ENCODE results near the gene LPIN1.

Gene LPIN1

GRCh38 chr2:11778923-11779757 is 32.7 kb downstream of the LPIN1 start:
- peak; percentile 87 for TF ChIP-seq CTCF (IDR thresholded peaks at IDR 0.05; ENCODE audit: low read depth, low read length)
- no peak overlapping the region for H3K4me3 ChIP-seq (ENCODE audit: low read depth, low read length)
- in situ Hi-C loops (cut with HindIII; ENCODE audit: low sequenced_read_pairs) = loop anchor here (25.0 kb wide), 1 partner anchor 92 kb away; no protein-coding TSS in a partner anchor

GRCh38 chr2:11781602-11782001 is 35.2 kb downstream of the LPIN1 start:
- in situ Hi-C loops (cut with HindIII; ENCODE audit: low sequenced_read_pairs) = loop anchor here (25.0 kb wide), 1 partner anchor 94 kb away; no protein-coding TSS in a partner anchor
- no peak for TF ChIP-seq CTCF (IDR thresholded peaks at IDR 0.05; ENCODE audit: low read depth, low read length)
- no peak overlapping the region for H3K4me3 ChIP-seq (ENCODE audit: low read depth, low read length)
- DNase-seq (ENCODE audit: low read depth, low spot score) = no peak

More at GRCh38 chr2:11778923-11779757, 32.7 kb downstream of the LPIN1 start:
- DNase-seq (ENCODE audit: low read depth, low spot score) = peak; percentile 67

- TF ChIP-seq CTCF (IDR thresholded peaks at IDR 0.05; ENCODE audit: low read depth, low read length) = no peak
- in situ Hi-C loops (cut with HindIII; ENCODE audit: low sequenced_read_pairs) = loop anchor here (25.0 kb wide), 1 partner anchor 97 kb away; no protein-coding TSS in a partner anchor
Observed at GRCh38 chr2:11784280-11784679, 37.8 kb downstream of the LPIN1 start.

GRCh38 chr2:11784747-11785610 is 38.5 kb downstream of the LPIN1 start:
- DNase-seq (ENCODE audit: low read depth, low spot score) = peak; percentile 41
- in situ Hi-C loops (cut with HindIII; ENCODE audit: low sequenced_read_pairs) = loop anchor here (25.0 kb wide), 1 partner anchor 98 kb away; no protein-coding TSS in a partner anchor
- peak overlapping the region; percentile 25 for H3K4me3 ChIP-seq (ENCODE audit: low read depth, low read length)
- TF ChIP-seq CTCF (IDR thresholded peaks at IDR 0.05; ENCODE audit: low read depth, low read length) = peak; percentile 88

More at GRCh38 chr2:11784280-11784679, 37.8 kb downstream of the LPIN1 start:
- no peak for DNase-seq (ENCODE audit: low read depth, low spot score)
- H3K4me3 ChIP-seq (ENCODE audit: low read depth, low read length) = no peak overlapping the region

- in situ Hi-C loops (cut with HindIII; ENCODE audit: low sequenced_read_pairs) = loop anchor here (25.0 kb wide), 1 partner anchor 98 kb away; no protein-coding TSS in a partner anchor
- TF ChIP-seq CTCF (IDR thresholded peaks at IDR 0.05; ENCODE audit: low read depth, low read length) = no peak
- DNase-seq (ENCODE audit: low read depth, low spot score) = no peak
- H3K4me3 ChIP-seq (ENCODE audit: low read depth, low read length) = no peak overlapping the region
Observed at GRCh38 chr2:11785611-11785940, 39.1 kb downstream of the LPIN1 start.

GRCh38 chr2:11786191-11786590 is 39.8 kb downstream of the LPIN1 start:
- DNase-seq (ENCODE audit: low read depth, low spot score) = no peak
- no peak overlapping the region for H3K4me3 ChIP-seq (ENCODE audit: low read depth, low read length)
- no peak for TF ChIP-seq CTCF (IDR thresholded peaks at IDR 0.05; ENCODE audit: low read depth, low read length)
- in situ Hi-C loops (cut with HindIII; ENCODE audit: low sequenced_read_pairs) = loop anchor here (25.0 kb wide), 1 partner anchor 99 kb away; no protein-coding TSS in a partner anchor

Data from astrocyte of the spinal cord (primary cell).